ENCODE data around the gene TLCD5. TPM values are rescaled to one million over a fixed set of nuclear protein-coding genes. Genes with fewer than 3 reads are reported as not detected.

Gene TLCD5
- total and polyA plus RNA-seq, 9 donors, result 4.0 to 13.2 (median 8.2) TPM

DNA sequence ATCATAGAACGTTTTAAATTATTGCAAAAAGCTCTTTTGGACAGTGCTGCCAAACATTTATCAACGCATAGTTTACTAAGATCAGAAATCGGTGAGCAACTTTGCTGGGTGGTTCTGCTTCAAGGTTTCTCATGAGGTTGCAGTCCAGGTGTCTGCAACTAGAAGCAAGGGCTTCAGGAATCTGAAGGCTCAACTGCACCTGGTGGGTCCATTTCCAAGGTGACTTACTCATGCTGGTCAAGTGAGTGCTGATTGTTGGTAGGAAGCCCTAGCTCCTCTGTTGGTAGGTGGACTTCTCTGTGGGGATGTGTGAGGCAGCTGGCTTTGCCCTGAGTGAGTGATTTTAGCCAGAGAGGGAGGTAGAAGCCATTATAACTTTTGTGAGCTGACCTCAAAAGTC is 33.6 kb downstream of the TLCD5 start:
- 83 to 92% (median 83%) methylated on average over 3 of the region's 3 CpGs for WGBS, 3 donors
- peaks cover 4% of the 10 kb centered on the region for H3K4me1 ChIP-seq (ENCODE audit: insufficient read depth)
- intact Hi-C loops (cut with DNase I), result no loop called here

DNA sequence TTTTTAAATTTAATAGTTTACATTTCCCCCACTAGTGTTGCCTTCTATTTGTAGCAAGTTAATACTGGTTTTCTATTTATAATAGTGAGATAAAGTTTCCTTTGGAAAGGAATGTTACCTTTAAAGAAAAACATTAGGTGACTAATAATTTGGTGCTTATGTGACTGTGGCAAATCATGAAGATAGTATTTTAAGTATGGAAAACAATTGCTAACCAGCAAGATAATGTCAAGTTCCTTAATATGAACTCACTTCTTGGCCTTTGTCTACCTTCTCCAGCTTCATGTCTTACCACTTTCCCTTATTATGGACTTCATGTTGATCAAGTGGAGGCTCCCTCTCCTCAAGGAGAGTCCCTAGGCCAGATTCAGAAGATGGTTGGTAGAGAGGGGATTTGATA is 38.3 kb downstream of the TLCD5 start:
- no peaks in the 10 kb centered on the region for H3K4me1 ChIP-seq (ENCODE audit: insufficient read depth)
- no peaks in the 10 kb centered on the region for H3K9me3 ChIP-seq
- TF ChIP-seq POLR2A (IDR thresholded peaks at IDR 0.05), result no peak
- no peak overlapping the region for H3K4me3 ChIP-seq
- intact Hi-C loops (cut with DNase I), result no loop called here
- DNase-seq, result no peak
- no peaks in the 10 kb centered on the region for H3K27me3 ChIP-seq
- no peak overlapping the region for H3K27ac ChIP-seq
- H3K36me3 ChIP-seq, result no peaks in the 10 kb centered on the region

More for the DNA sequence above, 33.6 kb downstream of the TLCD5 start:
- DNase-seq, result no peak
- Histone ChIP-seq H3K9me3 (no peaks in the 10 kb centered on the region), H3K36me3 (no peaks in the 10 kb centered on the region), H3K27ac (no peak overlapping the region), H3K4me3 (no peak overlapping the region), H3K27me3 (no peaks in the 10 kb centered on the region)
- TF ChIP-seq, protein P1, sequence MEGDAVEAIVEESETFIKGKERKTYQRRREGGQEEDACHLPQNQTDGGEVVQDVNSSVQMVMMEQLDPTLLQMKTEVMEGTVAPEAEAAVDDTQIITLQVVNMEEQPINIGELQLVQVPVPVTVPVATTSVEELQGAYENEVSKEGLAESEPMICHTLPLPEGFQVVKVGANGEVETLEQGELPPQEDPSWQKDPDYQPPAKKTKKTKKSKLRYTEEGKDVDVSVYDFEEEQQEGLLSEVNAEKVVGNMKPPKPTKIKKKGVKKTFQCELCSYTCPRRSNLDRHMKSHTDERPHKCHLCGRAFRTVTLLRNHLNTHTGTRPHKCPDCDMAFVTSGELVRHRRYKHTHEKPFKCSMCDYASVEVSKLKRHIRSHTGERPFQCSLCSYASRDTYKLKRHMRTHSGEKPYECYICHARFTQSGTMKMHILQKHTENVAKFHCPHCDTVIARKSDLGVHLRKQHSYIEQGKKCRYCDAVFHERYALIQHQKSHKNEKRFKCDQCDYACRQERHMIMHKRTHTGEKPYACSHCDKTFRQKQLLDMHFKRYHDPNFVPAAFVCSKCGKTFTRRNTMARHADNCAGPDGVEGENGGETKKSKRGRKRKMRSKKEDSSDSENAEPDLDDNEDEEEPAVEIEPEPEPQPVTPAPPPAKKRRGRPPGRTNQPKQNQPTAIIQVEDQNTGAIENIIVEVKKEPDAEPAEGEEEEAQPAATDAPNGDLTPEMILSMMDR (IDR thresholded peaks at IDR 0.05), result no peak
- TF ChIP-seq EP300 (IDR thresholded peaks at IDR 0.05) (no peak), POLR2A (IDR thresholded peaks at IDR 0.05) (no peak)

DNA sequence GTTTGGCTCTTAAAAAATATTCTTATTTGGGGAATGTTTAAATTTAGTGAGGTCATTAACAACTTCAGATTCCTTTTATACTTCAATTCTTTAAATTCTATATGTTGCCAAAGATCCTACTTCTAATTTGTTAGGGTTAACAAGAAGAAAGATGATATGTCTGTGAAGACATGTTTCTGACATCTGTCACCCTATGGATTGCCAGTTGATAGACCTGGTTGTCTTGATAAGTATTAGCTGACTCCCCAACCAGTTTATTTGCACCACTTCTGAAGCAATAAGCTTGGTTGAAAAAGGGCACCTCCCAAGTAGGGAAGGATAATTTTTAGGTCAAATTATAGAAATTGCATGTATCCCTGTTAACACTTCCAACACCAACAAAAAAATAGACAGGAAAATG is 40.4 kb downstream of the TLCD5 start:
- DNase-seq, result no peak
- H3K36me3 ChIP-seq, result no peaks in the 10 kb centered on the region
- no peaks in the 10 kb centered on the region for H3K4me1 ChIP-seq (ENCODE audit: insufficient read depth)
- H3K27me3 ChIP-seq, result no peaks in the 10 kb centered on the region
- no peak for TF ChIP-seq EP300 (IDR thresholded peaks at IDR 0.05)
- TF ChIP-seq, protein P1 (IDR thresholded peaks at IDR 0.05), result no peak
- no peak for TF ChIP-seq POLR2A (IDR thresholded peaks at IDR 0.05)
- intact Hi-C loops (cut with DNase I), result no loop called here
- H3K27ac ChIP-seq, result no peak overlapping the region
- no peak overlapping the region for H3K4me3 ChIP-seq
- H3K9me3 ChIP-seq, result no peaks in the 10 kb centered on the region

DNA sequence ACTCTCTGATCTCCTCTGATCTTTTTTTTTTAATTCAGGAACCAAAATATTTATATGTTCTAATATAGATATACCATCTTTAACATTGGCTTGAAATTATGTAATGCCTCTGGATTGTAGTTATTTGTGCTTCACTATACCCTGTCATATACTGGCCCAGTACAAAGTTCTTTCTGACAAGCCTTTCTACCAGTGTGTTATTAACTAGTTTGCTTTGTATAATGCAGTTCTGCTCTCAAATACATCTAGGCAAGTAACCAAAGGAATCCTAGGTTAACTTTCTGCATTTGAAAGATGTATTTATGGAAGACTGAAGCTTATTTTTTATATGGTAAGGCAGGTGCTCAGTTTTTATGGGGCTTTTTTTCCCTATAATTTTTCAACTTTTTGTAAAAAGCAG is 47.2 kb downstream of the TLCD5 start:
- no peak for DNase-seq
- H3K27ac ChIP-seq, result no peak overlapping the region
- no peaks in the 10 kb centered on the region for H3K27me3 ChIP-seq
- no peaks in the 10 kb centered on the region for H3K36me3 ChIP-seq
- no peak overlapping the region for H3K4me3 ChIP-seq
- H3K9me3 ChIP-seq, result no peaks in the 10 kb centered on the region
- intact Hi-C loops (cut with DNase I), result no loop called here
- TF ChIP-seq POLR2A (IDR thresholded peaks at IDR 0.05) (no peak), EP300 (IDR thresholded peaks at IDR 0.05) (no peak)
- TF ChIP-seq, protein P1 (IDR thresholded peaks at IDR 0.05), result no peak
- H3K4me1 ChIP-seq (ENCODE audit: insufficient read depth), result peaks cover 3% of the 10 kb centered on the region

DNA sequence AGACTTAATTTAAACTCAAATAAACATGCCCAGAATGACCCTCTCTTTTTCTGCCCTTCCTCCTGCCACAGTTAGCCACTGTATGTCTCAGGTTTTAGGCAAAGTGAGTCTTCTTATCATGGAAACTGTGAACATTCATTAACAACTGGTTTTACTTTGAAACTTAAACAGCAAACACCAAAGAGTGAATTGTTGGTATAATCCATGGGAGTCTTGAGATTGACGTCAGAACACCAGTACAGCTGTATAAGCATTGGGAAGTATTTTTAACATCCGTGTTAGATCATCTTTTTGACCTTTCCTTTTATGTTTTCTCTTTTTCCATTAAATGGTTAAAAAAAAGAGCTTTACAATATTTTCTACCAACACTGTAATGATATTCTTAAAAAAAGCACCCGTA is 50.0 kb downstream of the TLCD5 start:
- no peak overlapping the region for H3K27ac ChIP-seq

More for the DNA sequence above, 50.0 kb downstream of the TLCD5 start:
- Histone ChIP-seq H3K36me3 (no peaks in the 10 kb centered on the region), H3K4me3 (no peak overlapping the region), H3K27me3 (no peaks in the 10 kb centered on the region), H3K4me1 (ENCODE audit: insufficient read depth) (peaks cover 3% of the 10 kb centered on the region), H3K9me3 (no peaks in the 10 kb centered on the region)
- WGBS, 3 donors, result 63 to 70% (median 68%) methylated on average over 3 of the region's 3 CpGs
- TF ChIP-seq, protein P1 (IDR thresholded peaks at IDR 0.05), result no peak
- TF ChIP-seq EP300 (IDR thresholded peaks at IDR 0.05) (no peak), POLR2A (IDR thresholded peaks at IDR 0.05) (no peak)
- DNase-seq, result no peak
- intact Hi-C loops (cut with DNase I), result no loop called here
